Measurements from ENCODE around the gene RAD23A.
"Not testable (repeated sequence)": the region's sequence is repeated elsewhere in the genome, so short reads cannot be mapped to it uniquely, and the experiment has no call there.

The RAD23A gene

GRCh38 chr19:12969292-12969988 is 23.8 kb downstream of the RAD23A start, which contains the start of gene DAND5:
Gene DAND5, plus strand, starts transcription at chr19:12969576. Its CDS starts 85 bp downstream, at chr19:12969661.
- no peak for DNase-seq (ENCODE audit: extremely low read depth, low read depth)
- TF ChIP-seq, protein P1, sequence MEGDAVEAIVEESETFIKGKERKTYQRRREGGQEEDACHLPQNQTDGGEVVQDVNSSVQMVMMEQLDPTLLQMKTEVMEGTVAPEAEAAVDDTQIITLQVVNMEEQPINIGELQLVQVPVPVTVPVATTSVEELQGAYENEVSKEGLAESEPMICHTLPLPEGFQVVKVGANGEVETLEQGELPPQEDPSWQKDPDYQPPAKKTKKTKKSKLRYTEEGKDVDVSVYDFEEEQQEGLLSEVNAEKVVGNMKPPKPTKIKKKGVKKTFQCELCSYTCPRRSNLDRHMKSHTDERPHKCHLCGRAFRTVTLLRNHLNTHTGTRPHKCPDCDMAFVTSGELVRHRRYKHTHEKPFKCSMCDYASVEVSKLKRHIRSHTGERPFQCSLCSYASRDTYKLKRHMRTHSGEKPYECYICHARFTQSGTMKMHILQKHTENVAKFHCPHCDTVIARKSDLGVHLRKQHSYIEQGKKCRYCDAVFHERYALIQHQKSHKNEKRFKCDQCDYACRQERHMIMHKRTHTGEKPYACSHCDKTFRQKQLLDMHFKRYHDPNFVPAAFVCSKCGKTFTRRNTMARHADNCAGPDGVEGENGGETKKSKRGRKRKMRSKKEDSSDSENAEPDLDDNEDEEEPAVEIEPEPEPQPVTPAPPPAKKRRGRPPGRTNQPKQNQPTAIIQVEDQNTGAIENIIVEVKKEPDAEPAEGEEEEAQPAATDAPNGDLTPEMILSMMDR (IDR thresholded peaks at IDR 0.05; ENCODE audit: low read depth, low read length, missing control alignments): no peak

GRCh38 chr19:12970070-12970820 is 24.6 kb downstream of the RAD23A start:
- no peak overlapping the region for H3K4me3 ChIP-seq (replicated peaks; ENCODE audit: low read depth, low read length)
- TF ChIP-seq, protein P1 (IDR thresholded peaks at IDR 0.05; ENCODE audit: low read depth, low read length, missing control alignments): no peak
- DNase-seq (ENCODE audit: extremely low read depth, low read depth): no peak

More at GRCh38 chr19:12969292-12969988, 23.8 kb downstream of the RAD23A start, which contains the start of gene DAND5:
- H3K4me3 ChIP-seq (replicated peaks; ENCODE audit: low read depth, low read length): no peak within 1 kb of the TSS

GRCh38 chr19:12973236-12973635 is 27.6 kb downstream of the RAD23A start:
- TF ChIP-seq, protein P1 (IDR thresholded peaks at IDR 0.05; ENCODE audit: low read depth, low read length, missing control alignments): no peak
- no peak for DNase-seq (ENCODE audit: extremely low read depth, low read depth)
- no peak overlapping the region for H3K4me3 ChIP-seq (replicated peaks; ENCODE audit: low read depth, low read length)

GRCh38 chr19:12974301-12975220 is 28.9 kb downstream of the RAD23A start:
- TF ChIP-seq, protein P1 (IDR thresholded peaks at IDR 0.05; ENCODE audit: low read depth, low read length, missing control alignments): no peak
- H3K4me3 ChIP-seq (replicated peaks; ENCODE audit: low read depth, low read length): no peak overlapping the region
- no peak for DNase-seq (ENCODE audit: extremely low read depth, low read depth)

DNA sequence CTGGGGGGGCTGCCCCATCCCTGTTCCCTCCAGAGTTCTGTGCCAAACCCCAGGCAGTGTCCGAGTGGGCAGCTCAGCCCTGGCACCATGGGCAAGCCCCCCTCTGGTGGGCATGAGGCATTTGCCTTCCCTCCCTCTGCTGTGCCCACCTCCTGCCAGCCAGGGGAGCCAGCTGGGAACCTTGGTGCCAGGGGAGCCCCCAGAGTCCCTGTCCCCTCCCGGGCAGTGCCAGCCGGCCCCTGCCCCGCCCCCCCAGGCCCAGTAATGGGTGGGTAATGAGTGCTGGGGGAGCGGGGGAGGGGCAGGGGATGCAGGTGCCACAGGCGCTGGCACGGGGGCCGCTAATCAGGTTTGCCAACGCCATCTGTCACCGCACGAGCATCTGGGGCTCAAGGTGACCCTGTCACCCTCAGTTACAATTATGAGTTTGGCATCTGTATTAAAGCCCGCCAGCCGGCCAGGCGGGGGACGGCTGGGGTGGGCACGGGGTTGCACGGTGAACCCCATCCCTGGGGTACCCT is 29.6 kb downstream of the RAD23A start:
- no peak for DNase-seq (ENCODE audit: extremely low read depth, low read depth)
- H3K4me3 ChIP-seq (replicated peaks; ENCODE audit: low read depth, low read length): no peak overlapping the region
- TF ChIP-seq, protein P1 (IDR thresholded peaks at IDR 0.05; ENCODE audit: low read depth, low read length, missing control alignments): no peak

DNA sequence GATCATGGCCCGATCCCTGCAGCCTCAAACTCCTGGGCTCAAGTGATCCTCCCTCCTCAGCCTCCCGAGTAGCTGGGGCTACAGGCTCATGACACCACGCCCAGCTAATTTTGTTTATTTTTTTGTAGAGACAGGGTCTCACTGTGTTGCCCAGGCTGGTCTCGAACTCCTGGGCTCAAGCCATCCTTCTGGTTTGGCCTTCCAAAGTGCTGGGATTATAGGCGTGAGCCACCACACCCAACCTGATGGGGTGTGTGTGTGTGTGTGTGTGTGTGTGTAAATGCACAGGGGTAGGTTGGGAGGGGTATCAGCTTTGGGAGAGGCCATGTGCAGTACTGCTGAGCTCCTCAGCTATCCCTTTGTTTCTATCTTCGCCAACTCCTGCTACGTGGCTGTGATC is 30.4 kb downstream of the RAD23A start:
- not testable (repeated sequence) for H3K4me3 ChIP-seq (replicated peaks; ENCODE audit: low read depth, low read length); DNase-seq (ENCODE audit: extremely low read depth, low read depth)
